Stimulated activated naive CD8-positive, alpha-beta T cell treated with anti-CD3 and anti-CD28 coated beads, Interleukin-15, Interleukin-2, amounts not matched to agents 100 ng/mL and 50 ng/mL, for 24 hours (primary cell): ENCODE measurements around the gene USP6.
"Not testable (repeated sequence)": the region's sequence is repeated elsewhere in the genome, so short reads cannot be mapped to it uniquely, and the experiment has no call there.

Experiments used
- H3K27ac Mint-ChIP-seq: one replicate; pipeline ENCODE4 v1.8.0; 2021; ENCODE audit warnings: mild to moderate bottlenecking, mixed read lengths
- H3K27me3 Mint-ChIP-seq: one replicate; pipeline ENCODE4 v1.8.0; 2021; ENCODE audit warnings: mixed read lengths
- H3K36me3 Mint-ChIP-seq: one replicate; pipeline ENCODE4 v1.8.0; 2021; ENCODE audit warnings: low read depth, mixed read lengths
- H3K4me1 Mint-ChIP-seq: one replicate; pipeline ENCODE4 v1.8.0; 2021; ENCODE audit warnings: low read depth, mixed read lengths
- H3K4me3 Mint-ChIP-seq: one replicate; pipeline ENCODE4 v1.8.0; 2021; ENCODE audit warnings: mild to moderate bottlenecking, mixed read lengths
- H3K9me3 Mint-ChIP-seq: one replicate; pipeline ENCODE4 v1.8.0; 2021; ENCODE audit warnings: mixed read lengths

The USP6 gene

DNA sequence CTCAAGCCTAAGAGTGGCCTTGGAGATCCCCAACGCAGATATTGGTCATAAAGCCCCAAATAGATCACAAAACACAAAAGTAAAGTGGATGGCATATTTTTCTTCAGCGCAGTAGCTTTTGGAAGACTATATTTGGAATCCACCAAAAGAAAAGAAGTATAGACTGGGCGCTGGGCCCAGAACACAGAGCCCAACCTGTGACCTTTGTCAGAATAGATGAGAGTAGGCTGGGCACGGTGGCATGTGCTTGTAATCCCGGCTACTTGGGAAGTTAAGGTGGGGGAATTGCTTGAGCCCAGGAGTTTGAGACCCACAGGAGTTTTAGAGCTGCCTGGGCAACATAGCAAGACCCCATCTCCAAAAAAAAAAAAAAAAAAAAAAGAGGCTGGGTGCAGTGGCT, 104.2 kb downstream of the USP6 start:
- peaks cover 10% of the 10 kb centered on the region for H3K36me3 Mint-ChIP-seq
- H3K4me3 Mint-ChIP-seq, result no peak overlapping the region
- H3K27ac Mint-ChIP-seq, result peak overlapping the region; percentile 47
- H3K4me1 Mint-ChIP-seq, result peaks cover 27% of the 10 kb centered on the region
- H3K9me3 Mint-ChIP-seq, result no peaks in the 10 kb centered on the region
- no peaks in the 10 kb centered on the region for H3K27me3 Mint-ChIP-seq

DNA sequence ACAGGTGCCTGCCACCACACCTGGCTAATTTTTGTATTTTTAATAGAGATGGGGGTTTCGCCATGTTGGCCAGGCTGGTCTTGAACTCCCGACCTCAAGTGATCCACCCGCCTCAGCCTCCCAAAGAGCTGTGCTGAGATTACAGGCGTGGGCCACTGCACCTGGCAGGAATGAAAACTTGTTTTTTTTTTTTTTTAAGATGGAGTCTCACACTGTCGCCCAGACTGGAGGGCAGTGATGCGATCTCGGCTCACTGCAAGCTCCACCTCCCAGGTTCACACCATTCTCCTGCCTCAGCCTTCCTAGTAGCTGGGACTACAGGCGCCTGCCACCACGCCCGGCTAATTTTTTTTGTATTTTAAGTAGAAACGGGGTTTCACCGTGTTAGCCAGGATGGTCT, 106.1 kb downstream of the USP6 start:
- not testable (repeated sequence) for H3K27me3 Mint-ChIP-seq, H3K4me3 Mint-ChIP-seq, H3K9me3 Mint-ChIP-seq, H3K27ac Mint-ChIP-seq
- peaks cover 40% of the 10 kb centered on the region for H3K4me1 Mint-ChIP-seq
- peaks cover 14% of the 10 kb centered on the region for H3K36me3 Mint-ChIP-seq
